H7 (cell line): Measurements from ENCODE around the gene SPOCD1. TPM values are rescaled to one million over a fixed set of nuclear protein-coding genes. Genes with fewer than 3 reads are reported as not detected.
"Not testable (repeated sequence)": the region's sequence is repeated elsewhere in the genome, so short reads cannot be mapped to it uniquely, and the experiment has no call there.

Source experiments
- DNase-seq: peaks from one replicate; pipeline ENCODE4 v3.0.0; 2012
- H3K27me3 ChIP-seq: 2 replicates; pipeline ENCODE4 v1.6.0; 2011; ENCODE audit warnings: mild to moderate bottlenecking, low read length; ENCODE audit not compliant: control insufficient read depth, insufficient read depth
- H3K36me3 ChIP-seq: replicated peaks from 2 replicates; pipeline ENCODE4 v1.5.1; 2011; ENCODE audit warnings: low read length; ENCODE audit not compliant: control insufficient read depth, insufficient read depth
- H3K4me3 ChIP-seq: 2 replicates; pipeline ENCODE4 v1.5.1; 2011; ENCODE audit warnings: low read depth, mild to moderate bottlenecking, control low read depth, low read length, moderate library complexity; ENCODE audit not compliant: insufficient read depth
- total RNA-seq: library from RNA; depleted of rRNA; stranded (reverse); fragments of >200 nt; shearing (Covaris generic); gene quantifications from 2 replicates; pipeline ENCODE4 v1.2.3, GENCODE V29; 2014

The SPOCD1 gene
- total RNA-seq, 1 experiment from 2014 or later: 1.8 TPM

DNA sequence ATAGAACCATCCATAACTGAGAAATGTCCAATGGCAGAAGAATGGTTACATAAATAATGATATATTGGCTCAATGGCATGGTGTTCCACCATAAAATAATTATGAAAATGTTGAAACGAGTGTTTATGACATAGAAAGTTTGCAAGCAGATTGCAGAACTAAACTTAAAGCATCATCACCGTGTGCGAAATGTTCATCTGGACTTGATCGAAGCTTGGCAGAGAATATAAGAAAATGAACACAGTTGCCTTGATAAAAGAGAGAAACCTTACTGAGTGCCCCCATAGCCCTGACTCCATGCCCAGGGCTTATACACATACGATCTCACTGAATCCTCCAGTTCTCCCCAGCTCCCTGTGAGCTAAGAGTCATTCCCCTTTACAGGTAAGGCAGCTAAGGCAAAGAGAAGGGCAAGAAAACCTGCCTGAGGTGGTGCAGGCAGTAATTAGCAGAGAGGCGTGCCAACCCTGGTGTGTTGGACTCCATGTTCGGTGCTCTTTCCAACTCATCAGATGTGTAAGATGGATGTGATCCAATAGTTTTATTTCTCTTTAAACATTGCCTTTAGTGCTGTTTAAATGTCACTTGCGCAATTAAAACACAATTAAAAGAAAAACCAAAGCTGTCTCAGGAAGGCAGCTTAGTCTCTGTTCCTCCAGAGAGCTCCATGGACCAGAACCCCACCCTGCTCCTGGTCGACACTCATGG lies 21.8 kb upstream of the SPOCD1 start:
- DNase-seq: no peak
- no peak overlapping the region for H3K4me3 ChIP-seq
- H3K36me3 ChIP-seq: no peaks in the 10 kb centered on the region
- no peaks in the 10 kb centered on the region for H3K27me3 ChIP-seq

DNA sequence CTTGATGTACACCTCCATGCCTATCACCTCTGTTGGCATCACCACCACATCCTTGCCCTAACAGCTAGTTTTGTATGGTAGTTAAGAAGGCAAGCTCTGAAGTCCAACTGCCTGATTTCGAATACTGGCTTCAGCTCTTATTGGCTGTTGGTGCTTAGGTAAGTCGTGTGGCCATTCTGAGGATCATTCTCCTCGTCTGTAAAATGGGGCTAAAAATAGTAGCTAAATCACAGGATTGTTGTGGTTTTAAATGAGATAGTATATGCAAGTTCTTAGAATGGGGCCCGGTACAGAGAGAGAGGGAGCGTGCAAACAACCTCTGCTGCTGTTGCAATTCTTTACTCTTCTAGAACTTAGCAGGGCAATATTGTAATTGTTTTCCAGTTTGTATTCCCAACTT lies 20.8 kb upstream of the SPOCD1 start:
- H3K4me3 ChIP-seq: no peak overlapping the region
- no peaks in the 10 kb centered on the region for H3K27me3 ChIP-seq
- H3K36me3 ChIP-seq: no peaks in the 10 kb centered on the region
- no peak for DNase-seq

DNA sequence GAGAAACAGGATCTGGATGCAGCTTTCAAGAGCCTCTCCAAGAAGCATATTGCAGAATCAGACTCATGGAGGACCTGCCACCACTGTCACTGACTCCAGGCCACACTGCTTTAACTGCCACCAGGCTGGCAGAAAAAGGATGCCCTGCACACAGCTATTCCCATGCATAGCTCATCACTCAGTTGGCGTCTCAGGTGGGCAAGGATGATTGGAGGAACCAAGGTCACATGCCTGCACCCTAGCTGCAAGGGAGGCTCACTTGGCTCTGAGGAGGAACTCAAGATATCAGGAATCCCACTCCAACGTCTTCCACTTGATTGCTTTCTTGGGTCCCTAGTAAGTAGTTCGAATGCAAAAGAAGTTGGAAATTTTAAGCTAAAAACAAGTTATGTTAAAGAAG lies 19.6 kb upstream of the SPOCD1 start:
- H3K36me3 ChIP-seq: no peaks in the 10 kb centered on the region
- H3K27me3 ChIP-seq: no peaks in the 10 kb centered on the region
- no peak overlapping the region for H3K4me3 ChIP-seq
- DNase-seq: no peak

DNA sequence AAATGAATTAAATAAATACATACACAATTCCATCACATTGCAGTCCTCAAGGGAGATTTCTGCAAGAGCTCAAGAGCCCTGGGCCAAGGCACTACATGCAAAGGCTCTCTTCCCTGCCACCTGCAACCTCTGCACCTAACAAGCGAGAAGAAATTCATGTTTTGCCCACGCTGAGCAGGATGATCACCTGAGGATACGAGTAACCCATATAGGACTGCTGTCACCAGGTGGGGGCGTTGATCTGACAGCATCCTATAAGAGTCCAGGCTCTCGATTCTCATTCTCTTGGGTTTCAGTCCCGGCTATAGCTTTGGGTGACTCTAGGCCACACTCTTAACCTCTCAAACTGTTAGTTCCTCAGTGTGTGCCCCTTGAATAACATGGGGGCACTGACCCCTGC lies 18.7 kb upstream of the SPOCD1 start:
- no peaks in the 10 kb centered on the region for H3K36me3 ChIP-seq
- H3K4me3 ChIP-seq: no peak overlapping the region
- DNase-seq: peak; percentile 63
- H3K27me3 ChIP-seq: no peaks in the 10 kb centered on the region

DNA sequence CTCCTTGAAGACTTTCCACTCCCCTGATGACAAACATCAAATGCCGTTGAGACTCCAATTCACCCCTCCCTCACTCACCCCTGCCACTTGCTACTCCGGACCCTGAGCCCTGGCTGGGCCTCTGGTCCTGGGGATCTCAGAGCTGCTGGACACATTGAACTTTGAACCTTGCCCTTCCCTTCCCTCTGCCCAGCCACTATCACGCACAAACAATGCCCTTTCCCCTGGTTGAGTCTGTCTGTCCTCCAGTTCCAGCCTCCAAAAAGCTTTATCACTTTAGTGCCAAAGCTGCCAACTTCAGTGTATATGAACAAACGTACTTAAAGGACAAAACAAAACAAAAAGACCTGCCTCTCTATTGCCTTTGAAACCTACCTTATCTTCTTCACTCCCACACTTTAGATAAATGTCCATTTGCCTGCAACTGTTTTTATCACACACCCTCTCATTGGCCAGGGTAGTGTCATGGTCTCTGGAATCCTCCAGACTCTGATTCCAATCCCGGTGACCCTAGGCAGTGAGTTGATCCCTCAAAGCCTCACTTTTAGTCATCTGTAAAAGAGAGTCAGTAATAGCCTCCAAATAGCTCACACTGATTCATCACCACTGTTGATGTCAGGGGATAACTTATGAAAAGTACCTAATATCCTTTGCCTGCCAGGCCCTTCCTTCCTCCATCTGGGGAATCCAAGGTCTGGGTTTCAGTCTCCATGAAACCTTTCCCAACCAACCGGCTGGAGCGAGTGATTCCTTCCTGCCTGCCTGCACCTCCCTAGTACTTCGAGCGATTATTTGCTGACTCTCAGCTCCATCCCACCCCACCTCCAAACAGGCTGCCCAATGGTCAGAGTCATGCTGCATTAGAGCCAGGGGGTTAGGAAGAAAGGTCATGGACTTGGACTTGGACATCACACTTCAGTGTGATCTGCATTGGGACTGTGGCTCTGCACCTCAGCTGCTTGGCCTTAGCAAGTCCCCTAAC lies 15.9 kb upstream of the SPOCD1 start:
- Histone ChIP-seq H3K27me3 (no peaks in the 10 kb centered on the region), H3K4me3 (no peak overlapping the region), H3K36me3 (no peaks in the 10 kb centered on the region)
- DNase-seq: no peak

DNA sequence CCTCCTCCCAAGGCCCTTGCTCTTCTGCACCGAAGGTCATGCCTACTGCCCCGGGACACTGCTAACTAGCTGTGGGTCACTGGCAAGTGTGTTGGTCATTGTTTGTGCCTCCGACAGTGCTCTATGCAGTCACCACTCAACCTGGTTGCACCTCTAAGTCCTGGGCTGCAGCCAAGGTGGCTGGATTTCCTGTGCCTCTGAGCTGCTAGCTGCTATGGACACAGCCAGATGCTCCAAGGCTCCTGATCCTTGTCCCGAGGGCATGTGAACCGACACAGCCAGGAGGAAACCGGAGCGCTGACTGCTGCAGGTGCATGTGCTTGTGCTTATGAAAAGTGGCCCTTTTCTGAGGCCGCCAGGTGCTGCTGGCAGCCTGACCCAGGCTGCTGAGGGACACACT lies 14.7 kb upstream of the SPOCD1 start:
- Histone ChIP-seq H3K36me3 (no peaks in the 10 kb centered on the region), H3K4me3 (no peak overlapping the region), H3K27me3 (no peaks in the 10 kb centered on the region)
- no peak for DNase-seq

DNA sequence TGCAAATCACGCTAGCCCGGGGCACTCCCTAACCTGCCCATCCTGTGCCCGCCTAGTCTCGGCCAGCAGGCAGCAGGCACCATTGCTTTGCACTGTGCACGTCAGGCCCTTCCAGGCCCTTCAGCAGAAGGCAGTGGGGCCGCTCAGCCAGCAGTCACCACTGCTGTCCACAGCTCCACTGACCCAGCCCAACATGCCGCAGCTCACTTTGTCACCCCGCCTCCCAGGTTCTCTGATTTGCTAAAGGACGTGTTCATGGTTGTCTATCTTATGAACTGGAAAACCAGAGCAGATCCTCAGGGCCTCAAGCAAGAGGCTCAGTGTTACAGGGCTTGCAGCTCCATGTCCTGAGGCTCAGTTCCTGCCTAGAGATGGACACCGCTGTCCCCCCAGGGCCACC lies 14.2 kb upstream of the SPOCD1 start:
- no peaks in the 10 kb centered on the region for H3K36me3 ChIP-seq
- H3K4me3 ChIP-seq: no peak overlapping the region
- no peak for DNase-seq
- H3K27me3 ChIP-seq: no peaks in the 10 kb centered on the region

DNA sequence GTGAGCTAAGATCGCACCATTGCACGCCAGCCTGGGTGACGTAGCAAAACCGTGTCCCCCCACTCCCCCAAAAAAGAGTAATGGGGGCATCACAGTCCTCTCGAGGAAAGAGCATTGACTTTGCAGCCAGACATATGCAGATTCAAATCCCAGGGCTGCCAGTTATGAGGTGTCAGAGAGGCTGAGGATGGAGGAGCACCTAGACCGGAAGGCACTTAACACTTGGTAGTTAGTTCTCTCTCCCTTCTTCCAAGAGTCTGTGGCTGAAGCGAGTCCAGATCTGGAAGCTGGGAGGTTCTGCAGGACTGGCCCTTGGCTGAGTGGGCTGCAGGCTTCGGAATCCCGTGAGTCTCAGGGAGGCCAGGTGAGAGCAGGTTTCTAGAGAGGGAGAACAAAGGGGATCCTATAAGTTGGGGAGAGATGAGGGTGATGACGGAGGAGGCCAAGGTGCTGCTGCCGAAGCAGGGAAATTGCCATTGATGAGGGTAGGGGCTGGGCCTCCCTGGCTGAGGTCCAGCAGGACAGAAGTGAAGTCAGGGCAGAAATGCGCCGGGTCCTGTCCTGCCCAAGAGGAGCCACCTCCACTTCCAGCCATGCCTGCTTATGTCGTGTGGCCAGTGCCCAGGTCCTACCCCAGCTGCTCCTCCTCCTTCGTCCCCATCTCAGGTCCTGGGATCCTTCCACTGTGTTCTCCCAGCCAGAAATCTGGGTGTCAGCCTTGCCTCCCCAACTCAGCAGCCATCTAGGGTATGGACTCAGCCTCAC lies 13.3 kb upstream of the SPOCD1 start:
- Histone ChIP-seq H3K4me3 (no peak overlapping the region), H3K27me3 (no peaks in the 10 kb centered on the region), H3K36me3 (no peaks in the 10 kb centered on the region)
- DNase-seq: no peak

DNA sequence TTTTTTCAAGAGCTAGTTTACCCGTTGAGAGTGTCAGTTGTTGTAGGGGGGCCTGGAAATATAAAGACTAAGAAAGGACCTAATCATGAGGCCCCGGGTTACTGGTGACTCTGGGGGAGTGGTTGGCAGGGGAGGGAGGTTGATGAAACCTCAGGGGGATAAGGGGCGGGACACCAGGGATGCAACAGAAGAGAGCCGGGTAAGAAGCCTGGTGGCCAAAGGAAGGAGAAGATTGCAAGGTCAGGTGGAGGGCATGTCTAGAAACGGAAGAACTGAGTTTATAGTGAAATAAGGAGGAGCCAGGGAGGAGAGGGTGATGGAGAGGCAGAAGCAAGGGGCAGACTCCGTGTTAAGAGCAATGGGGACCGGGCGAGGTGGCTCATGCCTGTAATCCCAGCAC lies 12.5 kb upstream of the SPOCD1 start:
- Histone ChIP-seq H3K4me3 (no peak overlapping the region), H3K36me3 (no peaks in the 10 kb centered on the region), H3K27me3 (no peaks in the 10 kb centered on the region)
- DNase-seq: no peak

DNA sequence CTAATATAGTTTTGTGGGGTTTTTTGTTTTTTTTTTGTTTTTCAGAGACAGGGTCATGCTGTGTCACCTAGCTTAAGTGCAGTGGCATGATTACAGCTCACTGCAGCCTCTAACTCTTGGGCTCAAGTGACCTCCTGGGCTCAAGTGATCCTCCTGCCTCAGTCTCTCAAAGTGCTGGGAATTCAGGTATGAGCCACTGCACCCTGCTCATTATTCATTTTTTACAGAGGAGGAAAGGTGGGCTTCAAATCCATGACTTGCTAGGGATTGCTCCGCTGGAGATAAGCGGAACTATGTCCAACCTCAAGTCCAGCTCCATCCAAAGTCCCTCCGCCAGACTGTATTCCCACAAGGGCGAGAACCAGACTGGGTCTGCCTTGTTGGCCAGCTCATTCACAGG lies 8.0 kb upstream of the SPOCD1 start:
- Histone ChIP-seq H3K27me3 (no peaks in the 10 kb centered on the region), H3K36me3 (no peaks in the 10 kb centered on the region), H3K4me3 (no peak overlapping the region)
- no peak for DNase-seq

DNA sequence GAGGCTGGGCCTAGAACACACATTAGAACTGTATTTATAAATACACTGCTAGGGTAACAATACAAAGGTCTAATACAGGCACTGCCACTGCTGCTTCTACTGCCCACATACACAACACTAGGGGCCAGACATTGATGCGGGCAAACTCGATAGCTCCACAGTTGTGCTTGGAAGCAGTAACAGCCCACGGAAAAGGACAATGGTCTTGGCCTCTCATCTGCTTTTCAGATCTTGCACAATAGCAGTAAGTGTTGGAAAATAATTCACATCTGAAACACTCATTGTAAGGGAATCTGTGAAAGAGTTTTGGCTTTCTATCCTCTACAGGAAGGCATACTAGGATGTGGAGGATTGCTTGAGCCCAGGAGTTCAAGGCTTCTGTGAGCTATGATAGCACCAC lies 6.9 kb upstream of the SPOCD1 start:
- no peak for DNase-seq

DNA sequence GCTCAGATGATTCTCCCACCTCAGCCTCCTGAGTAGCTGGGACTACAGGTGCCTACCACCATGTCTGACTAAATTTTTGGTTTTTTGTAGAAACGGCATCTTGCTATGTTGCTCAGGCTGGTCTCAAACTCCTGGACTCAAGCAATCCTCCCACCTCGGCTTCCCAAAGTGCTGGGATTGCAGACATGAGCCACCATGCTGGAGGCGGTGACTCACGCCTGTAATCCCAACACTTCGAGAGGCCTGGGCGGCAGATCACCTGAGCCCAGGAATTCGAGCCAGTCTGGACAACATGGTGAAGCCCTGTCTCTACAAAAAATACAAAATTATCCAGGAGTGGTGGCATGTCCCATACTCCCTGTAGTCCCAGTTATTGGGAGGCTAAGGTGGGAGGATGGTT lies 4.4 kb upstream of the SPOCD1 start:
- H3K4me3 ChIP-seq, DNase-seq, H3K27me3 ChIP-seq, H3K36me3 ChIP-seq: not testable (repeated sequence)

More for the DNA sequence above, 6.9 kb upstream of the SPOCD1 start:
- H3K4me3 ChIP-seq: no peak overlapping the region
- no peaks in the 10 kb centered on the region for H3K36me3 ChIP-seq
- no peaks in the 10 kb centered on the region for H3K27me3 ChIP-seq

DNA sequence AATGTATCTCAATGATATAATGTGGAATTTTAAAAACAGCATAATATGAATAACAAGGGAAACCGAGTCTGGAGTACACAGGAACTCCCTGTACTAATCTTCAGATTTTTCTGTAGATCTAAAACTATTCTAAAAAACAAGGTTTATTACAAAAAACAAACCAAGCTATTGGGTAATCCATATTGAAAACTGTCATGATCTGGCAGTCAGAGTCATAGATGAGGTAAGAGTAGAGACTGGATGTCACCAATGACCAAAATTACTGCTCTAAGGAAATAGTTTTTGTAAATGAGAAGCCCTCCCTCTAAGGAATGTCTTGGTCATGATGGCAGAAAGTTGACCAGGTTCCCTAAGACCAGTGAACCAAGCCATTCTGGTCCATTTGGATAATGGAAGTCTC lies 2.4 kb upstream of the SPOCD1 start:
- DNase-seq: no peak
- no peaks in the 10 kb centered on the region; the same call in 1 of the 2 replicates for H3K27me3 ChIP-seq
- no peaks in the 10 kb centered on the region for H3K36me3 ChIP-seq
- no peak overlapping the region for H3K4me3 ChIP-seq

DNA sequence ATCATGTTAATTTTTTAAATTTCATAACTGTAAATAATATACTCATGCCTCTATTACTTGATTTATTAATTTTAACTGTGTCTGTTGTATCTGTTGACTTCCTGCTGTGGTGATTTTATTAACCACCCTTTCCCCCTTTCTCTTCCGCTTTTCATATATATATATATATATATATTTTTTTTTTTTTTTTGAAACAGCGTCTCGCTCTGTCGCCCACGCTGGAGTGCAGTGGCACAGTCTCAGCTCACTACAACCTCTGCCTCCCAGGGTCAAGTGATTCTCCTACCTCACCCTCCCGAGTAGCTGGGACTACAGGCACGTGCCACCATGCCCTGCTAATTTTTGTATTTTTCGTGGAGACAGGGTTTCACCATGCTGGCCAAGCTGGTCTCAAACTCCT lies 1.1 kb upstream of the SPOCD1 start:
- not testable (repeated sequence) for H3K27me3 ChIP-seq, DNase-seq, H3K4me3 ChIP-seq, H3K36me3 ChIP-seq
